Activated naive CD8-positive, alpha-beta T cell (primary cell): ENCODE results near the gene MPPED1.
A peak's percentile ranks its signal among the peaks of the same experiment; 100 is the strongest.

Experiments
- H3K27ac Mint-ChIP-seq: one replicate; pipeline ENCODE4 v1.8.0; 2021; ENCODE audit warnings: mixed read lengths
- H3K27me3 Mint-ChIP-seq: one replicate; pipeline ENCODE4 v1.8.0; 2021; ENCODE audit warnings: mixed read lengths
- H3K36me3 Mint-ChIP-seq: one replicate; pipeline ENCODE4 v1.8.0; 2021; ENCODE audit warnings: mixed read lengths
- H3K4me1 Mint-ChIP-seq: one replicate; pipeline ENCODE4 v1.8.0; 2021; ENCODE audit warnings: low read depth, mixed read lengths
- H3K4me3 Mint-ChIP-seq: one replicate; pipeline ENCODE4 v1.8.0; 2021; ENCODE audit warnings: mild to moderate bottlenecking, mixed read lengths
- H3K9me3 Mint-ChIP-seq: one replicate; pipeline ENCODE4 v1.8.0; 2021; ENCODE audit warnings: low read depth, mixed read lengths

MPPED1 gene

DNA sequence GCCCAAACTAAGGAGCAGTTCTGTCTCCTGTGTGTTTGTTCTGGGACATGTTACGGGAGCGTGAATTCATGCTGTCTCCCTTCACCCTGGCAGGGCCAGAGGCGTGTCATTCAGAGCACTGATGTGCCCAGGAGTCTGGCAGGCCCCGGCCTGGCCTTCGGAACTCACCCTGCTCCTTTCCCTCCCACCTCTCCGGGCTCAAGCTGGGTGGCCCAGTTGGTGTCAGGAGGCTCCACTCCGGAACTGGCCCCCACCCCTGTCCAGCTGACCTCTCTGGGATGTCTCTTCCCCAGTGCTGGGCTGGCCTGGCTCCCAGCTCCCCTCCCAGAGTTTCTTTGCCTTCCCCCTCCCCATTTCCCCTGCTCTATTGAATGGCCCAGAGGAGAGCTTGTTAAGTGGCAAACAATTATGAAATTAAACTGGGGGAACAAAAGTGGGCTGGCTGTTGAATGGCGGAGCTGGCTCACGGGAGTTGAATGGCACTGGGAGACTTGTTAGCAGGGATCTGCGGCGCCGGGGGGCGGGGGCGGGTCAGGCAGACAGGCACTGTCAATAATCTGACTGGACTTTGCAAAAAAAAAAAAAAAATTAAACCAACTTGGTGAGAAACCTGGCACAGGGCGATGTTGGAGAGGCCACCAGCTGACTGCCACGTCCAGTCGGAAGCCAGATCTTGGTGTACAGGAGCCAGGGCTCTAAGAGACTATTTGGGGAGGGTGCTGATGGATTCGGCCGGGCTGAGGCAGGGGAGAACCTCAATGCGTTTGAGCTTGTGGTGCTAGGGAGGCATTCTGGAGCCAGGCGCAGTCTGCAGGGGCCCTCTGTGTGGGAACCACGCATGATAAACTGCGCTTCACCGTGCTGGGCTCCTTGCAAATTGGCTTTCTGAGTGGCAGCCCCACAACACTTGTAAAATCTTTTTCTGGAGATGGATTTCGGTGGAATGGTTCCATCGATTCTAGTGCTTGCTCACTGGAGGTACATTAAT is 1.3 kb downstream of the MPPED1 start:
- H3K36me3 Mint-ChIP-seq = no peaks in the 10 kb centered on the region
- H3K4me3 Mint-ChIP-seq = peak overlapping the region; percentile 40
- peaks cover 26% of the 10 kb centered on the region for H3K27me3 Mint-ChIP-seq
- no peak overlapping the region for H3K27ac Mint-ChIP-seq
- H3K4me1 Mint-ChIP-seq = peaks cover 5% of the 10 kb centered on the region
- H3K9me3 Mint-ChIP-seq = no peaks in the 10 kb centered on the region

DNA sequence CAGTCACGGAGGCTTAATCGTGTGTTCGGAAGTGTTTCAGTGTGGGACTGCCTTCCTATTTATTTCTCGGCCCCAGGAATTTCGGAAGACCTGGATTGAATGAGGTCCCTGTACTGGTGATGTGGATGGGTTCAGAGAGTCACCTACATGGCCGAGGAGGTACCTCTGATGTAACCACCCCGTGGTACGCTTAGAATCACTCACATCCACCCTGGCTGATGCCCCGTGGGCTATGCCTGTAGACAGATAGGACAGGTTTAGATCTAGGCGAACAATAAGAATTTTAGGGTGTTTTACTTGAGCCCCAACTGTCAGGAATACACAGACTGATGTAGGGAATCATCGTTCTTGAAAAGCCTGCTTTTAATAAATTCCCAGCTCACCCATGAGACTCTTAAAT is 2.0 kb downstream of the MPPED1 start:
- H3K36me3 Mint-ChIP-seq = no peaks in the 10 kb centered on the region
- H3K27me3 Mint-ChIP-seq = peaks cover 26% of the 10 kb centered on the region
- H3K4me3 Mint-ChIP-seq = no peak overlapping the region
- no peak overlapping the region for H3K27ac Mint-ChIP-seq
- peaks cover 5% of the 10 kb centered on the region for H3K4me1 Mint-ChIP-seq
- no peaks in the 10 kb centered on the region for H3K9me3 Mint-ChIP-seq

DNA sequence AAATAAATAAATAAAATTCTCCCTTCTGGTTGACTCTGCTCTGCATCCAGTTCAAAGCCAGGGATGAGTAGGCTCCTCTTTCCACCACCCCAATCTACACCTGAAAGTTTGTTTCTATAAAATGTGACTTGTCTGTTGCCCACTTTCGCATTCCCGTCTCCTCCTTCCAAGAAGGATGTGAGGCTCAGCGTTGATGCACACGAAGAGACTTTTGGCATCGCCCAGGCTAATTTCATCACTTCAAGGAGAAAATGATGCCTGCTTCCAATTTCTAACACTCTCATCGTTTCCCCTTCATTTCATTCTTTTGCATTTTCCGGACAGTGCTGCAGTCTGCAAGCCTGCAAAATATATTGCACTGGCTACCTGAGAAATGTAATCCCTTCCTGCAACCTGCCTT is 3.9 kb downstream of the MPPED1 start:
- Mint-ChIP-seq H3K4me3 (no peak overlapping the region), H3K9me3 (no peaks in the 10 kb centered on the region), H3K27ac (no peak overlapping the region), H3K36me3 (no peaks in the 10 kb centered on the region), H3K27me3 (peaks cover 20% of the 10 kb centered on the region), H3K4me1 (peaks cover 5% of the 10 kb centered on the region)

DNA sequence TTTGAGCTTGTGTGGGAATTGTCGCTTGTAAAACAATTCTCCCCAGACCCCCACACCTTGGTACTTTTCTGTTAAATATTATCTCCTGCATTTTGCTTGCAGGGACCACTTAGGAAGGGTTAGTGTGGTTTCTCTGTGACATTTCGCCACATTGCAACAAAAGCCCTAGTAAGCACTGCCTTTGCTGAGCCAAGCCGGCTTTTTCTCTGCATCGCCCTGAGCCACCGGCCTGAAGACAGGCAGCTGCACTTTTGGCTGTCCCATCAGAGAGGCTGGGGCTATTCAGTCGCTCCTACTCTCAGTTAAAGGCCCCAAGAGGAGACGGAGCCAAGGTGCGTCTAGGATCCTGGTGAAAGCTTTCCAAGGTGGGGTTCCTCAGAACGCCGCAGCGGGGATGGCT is 5.7 kb downstream of the MPPED1 start:
- Mint-ChIP-seq H3K27ac (no peak overlapping the region), H3K9me3 (no peaks in the 10 kb centered on the region), H3K4me3 (no peak overlapping the region), H3K27me3 (peaks cover 19% of the 10 kb centered on the region), H3K36me3 (no peaks in the 10 kb centered on the region), H3K4me1 (peaks cover 3% of the 10 kb centered on the region)

DNA sequence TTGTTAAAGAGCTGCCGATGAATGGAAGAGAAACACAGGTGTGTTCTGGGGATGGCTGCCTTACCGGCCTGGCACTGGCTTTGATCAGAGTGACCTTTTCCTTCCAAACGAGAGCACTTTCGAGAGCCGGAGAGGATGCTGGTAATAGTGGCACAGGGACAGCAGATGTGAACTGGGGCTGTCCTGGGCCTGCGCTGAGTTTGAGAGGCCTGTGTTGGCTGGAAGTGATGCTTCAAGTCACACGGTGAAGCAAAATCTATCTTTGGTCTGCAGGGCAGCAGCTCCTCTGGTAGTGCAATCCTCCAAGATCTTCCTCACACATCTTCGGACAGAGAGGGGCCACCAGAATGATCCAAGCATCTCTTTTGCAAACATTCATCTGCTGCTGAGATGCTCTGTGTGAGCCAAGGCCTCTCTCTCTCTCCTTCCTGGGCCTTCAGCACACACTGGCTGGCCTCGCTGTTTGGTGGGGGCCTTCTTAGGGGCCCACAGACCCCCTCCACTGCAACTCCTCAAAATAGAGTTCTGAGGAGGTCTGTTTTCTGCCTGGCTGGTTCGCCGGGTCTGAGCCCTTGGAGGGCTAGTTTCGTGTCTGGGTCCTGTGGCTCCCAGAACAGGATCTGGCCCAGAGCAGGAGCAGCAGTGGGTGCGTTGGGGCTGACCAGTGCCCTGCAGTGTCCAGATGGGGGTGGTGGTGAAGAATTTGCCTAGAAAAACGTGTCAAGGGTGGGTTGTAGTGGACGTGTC is 6.4 kb downstream of the MPPED1 start:
- H3K36me3 Mint-ChIP-seq = no peaks in the 10 kb centered on the region
- H3K4me3 Mint-ChIP-seq = no peak overlapping the region
- H3K4me1 Mint-ChIP-seq = peaks cover 1% of the 10 kb centered on the region
- no peak overlapping the region for H3K27ac Mint-ChIP-seq
- H3K9me3 Mint-ChIP-seq = no peaks in the 10 kb centered on the region
- H3K27me3 Mint-ChIP-seq = peaks cover 14% of the 10 kb centered on the region

DNA sequence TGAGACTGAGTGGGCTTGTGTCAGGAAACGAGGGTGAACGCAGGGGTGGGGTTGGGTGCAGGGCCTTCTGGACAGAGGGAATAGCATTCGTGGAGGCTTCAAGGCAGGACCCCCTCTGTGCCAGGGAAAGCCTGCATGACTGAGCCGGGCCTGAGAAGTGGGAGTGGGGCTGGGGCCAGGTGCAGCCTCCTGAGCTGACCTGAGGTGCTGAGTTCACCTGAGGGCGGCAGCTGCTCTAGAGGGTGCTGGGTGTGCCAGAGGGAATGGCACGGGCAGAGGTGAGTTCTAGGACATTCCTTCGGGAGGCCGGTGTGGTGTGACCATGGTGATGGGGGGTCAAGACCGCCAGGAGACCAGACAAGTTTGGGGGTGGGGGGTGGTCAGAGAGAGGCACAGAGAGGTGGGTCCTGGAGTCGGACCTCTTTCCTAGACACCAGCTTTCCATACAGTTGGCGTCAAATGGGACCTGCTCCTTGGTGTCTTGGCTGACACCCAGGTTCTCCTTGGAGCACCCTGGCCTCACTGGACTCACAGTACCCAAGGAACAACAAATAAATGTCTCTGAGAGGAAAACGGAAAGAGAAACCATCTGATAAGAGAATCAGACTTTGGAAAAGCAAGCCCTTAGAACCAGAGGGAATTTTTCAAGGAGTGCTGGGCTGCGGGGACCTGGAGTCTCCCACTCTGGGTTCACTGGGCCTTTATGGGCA is 7.7 kb downstream of the MPPED1 start:
- peaks cover 2% of the 10 kb centered on the region for H3K27me3 Mint-ChIP-seq
- H3K27ac Mint-ChIP-seq = no peak overlapping the region
- H3K4me1 Mint-ChIP-seq = no peaks in the 10 kb centered on the region
- H3K9me3 Mint-ChIP-seq = no peaks in the 10 kb centered on the region
- H3K4me3 Mint-ChIP-seq = no peak overlapping the region
- H3K36me3 Mint-ChIP-seq = no peaks in the 10 kb centered on the region

DNA sequence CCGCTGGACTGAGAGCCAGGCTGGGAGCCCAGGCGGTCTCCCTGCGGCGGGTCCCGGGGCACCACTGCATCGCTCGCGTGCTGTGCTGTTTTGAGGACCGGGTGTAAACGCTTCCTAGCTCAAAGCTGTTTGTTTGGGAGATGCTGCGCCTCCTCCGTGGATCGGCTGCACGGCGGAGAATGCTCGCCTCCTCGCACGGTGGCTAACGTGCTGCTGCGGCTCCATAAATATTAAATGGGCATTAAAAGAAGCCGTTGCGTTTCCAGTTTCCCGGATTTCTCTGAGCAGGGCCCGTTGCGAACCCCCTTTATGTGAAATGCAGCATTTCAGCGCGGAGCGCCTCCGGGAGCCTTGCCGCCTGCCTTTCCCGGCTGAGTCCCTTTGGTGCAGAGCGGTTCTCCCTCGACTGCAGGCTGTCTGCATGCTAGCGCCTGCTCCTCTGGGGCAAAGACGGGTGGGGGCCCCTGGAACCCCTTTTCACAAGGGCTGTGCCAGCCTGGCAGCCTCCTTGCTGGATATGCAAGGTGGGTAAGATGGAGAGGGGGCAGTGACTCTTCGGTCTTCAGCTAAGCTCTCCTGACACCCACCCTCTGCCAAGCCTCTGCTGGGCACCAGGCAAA is 9.3 kb downstream of the MPPED1 start:
- Mint-ChIP-seq H3K9me3 (no peaks in the 10 kb centered on the region), H3K27ac (no peak overlapping the region), H3K4me1 (no peaks in the 10 kb centered on the region), H3K4me3 (no peak overlapping the region), H3K36me3 (no peaks in the 10 kb centered on the region), H3K27me3 (no peaks in the 10 kb centered on the region)

DNA sequence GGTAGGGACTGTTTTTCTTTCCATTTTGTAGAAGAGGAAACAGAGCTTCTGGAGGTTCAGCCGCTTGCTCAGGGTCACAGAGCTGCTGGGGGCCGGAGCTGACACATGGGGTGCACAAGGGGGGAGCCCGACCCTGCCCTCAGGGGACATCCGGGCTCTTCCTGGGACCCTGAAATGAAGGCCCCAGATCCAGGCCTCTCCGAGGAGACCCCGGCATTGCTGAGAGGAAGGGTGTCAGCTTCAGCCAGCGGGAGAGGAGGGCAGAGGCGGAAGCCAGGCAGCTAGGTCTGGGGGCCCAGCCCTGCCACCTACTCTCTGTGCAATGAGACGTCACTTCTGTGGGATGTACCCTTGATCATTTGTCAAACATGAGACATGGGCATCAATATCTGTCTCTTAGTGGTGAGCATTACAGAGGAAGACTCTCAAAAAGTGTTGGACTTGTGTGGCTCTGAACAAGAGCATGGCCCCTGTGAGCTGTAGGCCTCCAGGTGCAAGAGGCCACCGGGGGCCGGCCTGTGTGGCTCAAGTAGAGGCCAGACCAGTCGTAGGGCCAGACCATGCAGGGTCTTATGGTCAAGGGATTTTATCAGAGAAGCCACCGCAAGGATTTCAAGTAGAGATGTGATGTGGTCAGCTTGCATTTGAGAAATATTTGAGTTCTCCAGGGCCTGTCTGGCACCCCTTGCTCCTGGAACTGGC is 10.3 kb downstream of the MPPED1 start:
- Mint-ChIP-seq H3K4me3 (no peak overlapping the region), H3K27me3 (no peaks in the 10 kb centered on the region), H3K4me1 (no peaks in the 10 kb centered on the region), H3K36me3 (no peaks in the 10 kb centered on the region), H3K9me3 (no peaks in the 10 kb centered on the region), H3K27ac (no peak overlapping the region)

DNA sequence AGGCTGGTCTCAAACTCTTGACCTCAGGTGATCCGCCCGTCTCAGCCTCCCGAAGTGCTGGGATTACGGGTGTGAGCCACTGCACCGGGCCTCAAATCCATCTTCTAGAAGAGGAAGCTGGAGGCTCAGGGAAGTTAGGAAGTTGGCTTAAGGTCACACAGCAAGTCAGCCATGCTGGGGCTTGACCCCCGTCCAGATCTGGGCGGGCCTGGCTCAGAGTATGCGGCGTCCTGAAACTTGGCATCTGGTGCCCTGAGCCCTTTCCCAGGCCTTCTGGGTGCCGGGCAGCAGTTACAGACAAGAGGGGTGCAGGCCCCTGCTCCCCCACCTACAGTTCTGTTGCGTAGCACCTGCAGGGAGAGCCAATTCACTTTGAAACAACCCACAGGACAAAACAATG is 11.2 kb downstream of the MPPED1 start:
- Mint-ChIP-seq H3K4me3 (no peak overlapping the region), H3K4me1 (no peaks in the 10 kb centered on the region), H3K36me3 (no peaks in the 10 kb centered on the region), H3K27me3 (no peaks in the 10 kb centered on the region), H3K27ac (no peak overlapping the region), H3K9me3 (no peaks in the 10 kb centered on the region)

DNA sequence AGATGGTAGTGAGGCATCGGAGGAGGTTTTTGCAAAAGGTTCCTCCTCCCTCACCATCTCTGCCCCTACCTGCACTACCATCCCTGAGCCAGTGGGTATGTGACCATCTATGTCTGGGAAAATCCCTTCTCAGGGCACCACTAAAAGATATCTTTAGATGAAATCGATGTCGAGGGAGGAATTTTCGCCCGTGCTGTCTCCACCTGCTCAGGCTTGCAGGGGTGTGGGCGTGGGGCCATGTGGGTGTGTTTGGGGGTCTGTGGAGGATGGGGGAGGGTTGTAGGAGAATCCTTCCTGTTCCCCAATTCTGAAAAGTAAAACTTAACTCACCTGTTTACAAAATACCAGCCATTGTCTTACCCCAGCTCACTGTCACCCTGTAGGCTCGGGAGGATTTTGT is 12.4 kb downstream of the MPPED1 start:
- H3K4me1 Mint-ChIP-seq = no peaks in the 10 kb centered on the region
- H3K27ac Mint-ChIP-seq = no peak overlapping the region
- H3K4me3 Mint-ChIP-seq = no peak overlapping the region
- H3K27me3 Mint-ChIP-seq = no peaks in the 10 kb centered on the region
- no peaks in the 10 kb centered on the region for H3K9me3 Mint-ChIP-seq
- no peaks in the 10 kb centered on the region for H3K36me3 Mint-ChIP-seq

DNA sequence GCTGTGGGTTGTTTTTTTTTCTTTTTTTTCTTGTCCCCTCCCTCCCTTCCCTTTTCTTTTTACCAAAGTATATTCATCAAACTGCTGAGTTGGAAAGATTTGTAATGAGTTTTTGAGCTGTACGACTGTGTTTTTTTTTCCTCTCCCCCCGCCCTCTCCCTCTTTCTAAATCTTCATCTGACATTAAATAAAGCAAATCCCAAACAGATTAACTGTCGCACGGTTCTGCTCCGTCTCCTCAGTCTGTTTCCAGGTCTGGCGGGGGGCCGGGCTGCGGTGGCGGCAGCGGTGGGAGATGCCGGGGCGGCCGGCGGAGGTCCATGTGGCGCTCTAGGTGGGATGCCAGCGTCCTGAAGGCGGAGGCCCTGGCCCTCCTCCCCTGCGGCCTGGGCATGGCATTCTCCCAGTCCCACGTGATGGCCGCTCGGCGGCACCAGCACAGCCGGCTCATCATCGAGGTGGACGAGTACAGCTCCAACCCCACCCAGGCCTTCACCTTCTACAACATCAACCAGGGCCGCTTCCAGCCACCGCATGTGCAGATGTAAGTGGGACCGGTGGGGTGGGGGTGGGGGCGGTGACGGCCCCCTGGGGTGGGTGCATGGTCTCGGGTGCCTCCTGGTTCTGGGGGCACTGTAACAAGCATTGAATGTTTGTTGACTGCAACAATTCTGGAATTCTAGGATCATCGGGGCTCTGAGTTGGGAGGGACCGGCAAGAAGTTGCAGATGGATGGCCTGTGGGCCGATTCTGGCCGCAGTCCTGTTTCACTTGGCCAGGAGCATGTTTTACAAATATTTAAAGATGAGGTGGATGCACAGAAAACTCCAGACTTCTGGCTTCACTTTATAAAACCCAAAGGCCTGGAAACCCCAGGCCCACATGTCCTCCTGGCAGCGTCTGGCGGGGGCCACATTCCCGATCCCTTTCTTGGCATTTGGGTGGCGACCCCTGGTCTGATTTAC is 13.1 kb downstream of the MPPED1 start:
- Mint-ChIP-seq H3K27ac (no peak overlapping the region), H3K36me3 (no peaks in the 10 kb centered on the region), H3K4me1 (no peaks in the 10 kb centered on the region), H3K4me3 (no peak overlapping the region), H3K9me3 (no peaks in the 10 kb centered on the region), H3K27me3 (peaks cover 5% of the 10 kb centered on the region)

DNA sequence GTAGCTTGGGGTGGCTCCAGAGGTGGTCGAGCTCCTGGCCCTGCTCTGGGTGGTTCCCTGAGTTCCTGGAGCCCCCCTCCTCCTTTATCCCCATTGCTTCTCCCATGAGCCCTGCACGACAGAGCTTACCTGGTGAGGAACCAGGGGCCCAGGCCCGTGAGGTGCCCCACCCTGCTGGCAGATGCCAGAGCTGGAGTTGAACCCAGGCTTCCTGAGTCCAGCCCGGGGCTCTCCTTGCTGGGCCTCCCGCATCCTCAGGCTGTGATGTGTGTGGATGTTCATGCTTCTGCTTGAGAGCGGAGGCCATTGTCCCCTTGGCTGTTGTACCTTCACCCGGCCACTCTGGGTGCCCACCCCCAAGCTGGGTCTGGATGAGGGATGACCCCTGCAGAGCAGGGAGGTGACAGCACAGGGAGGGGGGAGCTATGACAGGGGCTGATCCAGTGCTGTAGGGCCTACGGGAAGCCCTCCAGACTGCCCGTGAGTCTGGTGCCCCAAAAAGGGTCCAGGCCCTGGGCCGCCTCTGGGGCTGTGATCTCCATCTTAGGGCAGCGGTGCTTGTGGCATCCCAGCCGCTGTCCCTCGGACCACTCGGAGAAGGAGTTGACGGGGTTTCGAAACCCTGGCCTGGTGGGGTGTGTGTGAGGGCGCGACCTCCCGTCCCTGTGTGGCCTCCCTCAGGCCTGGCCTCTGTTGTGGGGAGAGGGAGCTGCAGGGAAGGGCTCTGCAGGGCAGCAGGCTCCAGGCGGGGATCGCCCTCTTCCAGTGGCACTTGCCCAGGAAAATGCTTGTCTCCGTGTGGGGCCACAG is 14.4 kb downstream of the MPPED1 start:
- H3K36me3 Mint-ChIP-seq = no peaks in the 10 kb centered on the region
- no peaks in the 10 kb centered on the region for H3K9me3 Mint-ChIP-seq
- no peak overlapping the region for H3K4me3 Mint-ChIP-seq
- no peaks in the 10 kb centered on the region for H3K4me1 Mint-ChIP-seq
- peaks cover 12% of the 10 kb centered on the region for H3K27me3 Mint-ChIP-seq
- H3K27ac Mint-ChIP-seq = no peak overlapping the region

DNA sequence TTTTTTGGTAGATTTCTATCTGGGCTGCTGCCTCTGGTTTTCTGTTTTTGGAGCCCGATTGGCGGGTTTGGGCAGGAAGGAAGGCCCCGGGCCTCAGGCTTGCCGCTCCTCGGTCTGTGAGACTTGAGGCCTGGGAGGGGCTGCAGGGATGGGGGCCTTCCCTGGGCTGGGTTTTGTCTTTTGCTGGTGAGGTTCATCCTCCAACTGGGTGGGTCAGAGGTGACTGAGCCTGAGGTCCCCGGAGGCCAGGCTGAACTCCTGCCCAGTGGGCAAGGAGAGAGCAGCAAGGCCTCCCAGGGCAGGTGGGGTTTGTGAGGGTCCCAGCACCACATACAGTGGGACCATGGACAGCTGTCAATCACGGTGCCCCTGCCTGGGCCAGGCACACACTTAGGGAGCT is 15.0 kb downstream of the MPPED1 start:
- no peaks in the 10 kb centered on the region for H3K36me3 Mint-ChIP-seq
- no peak overlapping the region for H3K4me3 Mint-ChIP-seq
- H3K27me3 Mint-ChIP-seq = peaks cover 16% of the 10 kb centered on the region
- no peaks in the 10 kb centered on the region for H3K9me3 Mint-ChIP-seq
- H3K27ac Mint-ChIP-seq = no peak overlapping the region
- H3K4me1 Mint-ChIP-seq = no peaks in the 10 kb centered on the region
